Liver (tissue), 9 donors: Measurements from ENCODE around the gene L3MBTL1. TPM values are rescaled to one million over a fixed set of nuclear protein-coding genes. Genes with fewer than 3 reads are reported as not detected.

Experiments
- DNase-seq: peaks from one replicate; pipeline ENCODE4 v3.0.0-alpha.2; 2017; ENCODE audit warnings: low spot score
- H3K27ac ChIP-seq, 2 donors: one replicate each; pipeline ENCODE4 v1.7.0; 2013; ENCODE audit warnings: inconsistent platforms in 2 of 2, low read length in 2 of 2, control low read depth in 1 of 2, low read depth in 1 of 2, mild to moderate bottlenecking in 1 of 2
- H3K27me3 ChIP-seq, 4 donors: one replicate each; pipeline versions ENCODE4 v1.6.1 to v1.7.0; 2013; ENCODE audit warnings: low read length in 3 of 4, inconsistent platforms in 1 of 4, mild to moderate bottlenecking in 1 of 4, moderate library complexity in 1 of 4; ENCODE audit not compliant: control insufficient read depth in 4 of 4, insufficient read depth in 4 of 4
- H3K36me3 ChIP-seq, 4 donors: one replicate each; pipeline versions ENCODE4 v1.6.1 to v1.7.0; 2013; ENCODE audit warnings: low read length in 3 of 4, mild to moderate bottlenecking in 3 of 4, low read depth in 1 of 4, moderate library complexity in 1 of 4; ENCODE audit not compliant: control insufficient read depth in 4 of 4, insufficient read depth in 3 of 4
- H3K4me1 ChIP-seq, 4 donors: one replicate each; pipeline versions ENCODE4 v1.6.1 to v1.7.0; 2013; ENCODE audit warnings: low read length in 3 of 4, mild to moderate bottlenecking in 3 of 4, moderate library complexity in 1 of 4; ENCODE audit not compliant: control insufficient read depth in 4 of 4, insufficient read depth in 4 of 4
- H3K4me3 ChIP-seq, 3 donors: one replicate each; pipeline versions ENCODE4 v1.6.1 to v1.7.0; 2013; ENCODE audit warnings: low read length in 3 of 3, control low read depth in 1 of 3, low read depth in 1 of 3, mild to moderate bottlenecking in 1 of 3
- H3K9ac ChIP-seq, 2 donors: one replicate each; pipeline ENCODE4 v1.7.0; 2013; ENCODE audit warnings: low read length in 2 of 2, mild to moderate bottlenecking in 2 of 2, moderate library complexity in 2 of 2, control low read depth in 1 of 2, low read depth in 1 of 2
- H3K9me3 ChIP-seq, 4 donors: one replicate each; pipeline versions ENCODE4 v1.6.1 to v1.7.0; 2013; ENCODE audit warnings: low read length in 3 of 4; ENCODE audit not compliant: control insufficient read depth in 4 of 4
- ATF3 ChIP-seq: IDR thresholded peaks from 2 replicates; pipeline ENCODE4 v1.6.1; 2016; ENCODE audit warnings: antibody characterized with exemption
- EGR1 ChIP-seq, 2 donors: IDR thresholded peaks; 2 replicates each; pipeline ENCODE4 v1.6.1; 2016 to 2018; ENCODE audit warnings: antibody characterized with exemption in 2 of 2, low read depth in 2 of 2
- FOXA1 ChIP-seq: IDR thresholded peaks from 2 replicates; pipeline ENCODE4 v1.6.1; 2016; ENCODE audit warnings: antibody characterized with exemption
- FOXA2 ChIP-seq: IDR thresholded peaks from 2 replicates; pipeline ENCODE4 v1.6.1; 2016; ENCODE audit warnings: antibody characterized with exemption
- GABPA ChIP-seq, 2 donors: IDR thresholded peaks in 1 of 2; conservative IDR thresholded peaks in 1 of 2; 2 replicates each; pipeline ENCODE4 v1.6.1; 2016; ENCODE audit warnings: antibody characterized with exemption in 2 of 2, mild to moderate bottlenecking in 1 of 2, moderate library complexity in 1 of 2
- HNF4A ChIP-seq, 2 donors: conservative IDR thresholded peaks; 2 replicates each; pipeline ENCODE4 v1.6.1; 2016; ENCODE audit warnings: antibody characterized with exemption in 2 of 2, mild to moderate bottlenecking in 2 of 2
- HNF4G ChIP-seq: IDR thresholded peaks from 2 replicates; pipeline ENCODE4 v1.6.1; 2016; ENCODE audit warnings: antibody characterized with exemption
- JUND ChIP-seq, 2 donors: IDR thresholded peaks; 2 replicates each; pipeline ENCODE4 v1.6.1; 2016; ENCODE audit warnings: antibody characterized with exemption in 2 of 2
- MAX ChIP-seq: IDR thresholded peaks from 2 replicates; pipeline ENCODE4 v1.6.1; 2016; ENCODE audit warnings: antibody characterized with exemption
- NR2F2 ChIP-seq: IDR thresholded peaks from 2 replicates; pipeline ENCODE4 v1.6.1; 2016; ENCODE audit warnings: antibody characterized with exemption
- RAD21 ChIP-seq, 2 donors: IDR thresholded peaks; 2 replicates each; pipeline ENCODE4 v1.6.1; 2016; ENCODE audit warnings: antibody characterized with exemption in 2 of 2, mild to moderate bottlenecking in 2 of 2
- RXRA ChIP-seq, 2 donors: IDR thresholded peaks; 2 replicates each; pipeline ENCODE4 v1.6.1; 2017 to 2018; ENCODE audit warnings: antibody characterized with exemption in 2 of 2, mild to moderate bottlenecking in 1 of 2
- SP1 ChIP-seq: IDR thresholded peaks from 2 replicates; pipeline ENCODE4 v1.6.1; 2018; ENCODE audit warnings: antibody characterized with exemption, mild to moderate bottlenecking
- TAF1 ChIP-seq: conservative IDR thresholded peaks from 2 replicates; pipeline ENCODE4 v1.6.1; 2016; ENCODE audit warnings: antibody characterized with exemption, mild to moderate bottlenecking
- YY1 ChIP-seq: IDR thresholded peaks from 2 replicates; pipeline ENCODE4 v1.6.1; 2016; ENCODE audit warnings: antibody characterized with exemption, mild to moderate bottlenecking
- ZBTB33 ChIP-seq: IDR thresholded peaks from 2 replicates; pipeline ENCODE4 v1.6.1; 2016; ENCODE audit warnings: antibody characterized with exemption
- WGBS: extraction: QIAGEN DNeasy Blood & Tissue Kit; methylation state at CpG from one replicate; pipeline ENCODE4 v1.1.7; 2013; 5-methylcytosine and 5-hydroxymethylcytosine counted together
- polyA plus RNA-seq, 2 donors: library from polyadenylated mRNA; stranded (reverse) in 1 of 2; unstranded in 1 of 2; fragments of 200-250 nt in 1 of 2; fragments of >200 nt in 1 of 2; fragmentation: Nextera tagmentation in 1 of 2; extraction: Ambion mirVana in 1 of 2; gene quantifications; one replicate each; pipeline versions ENCODE4 v1.2.1 to v1.2.3, GENCODE V29; 2013 to 2015
- total RNA-seq, 2 donors: library from RNA; depleted of rRNA; stranded (reverse); fragments of >200 nt; gene quantifications; one replicate each; pipeline ENCODE4 v1.2.3, GENCODE V29; 2014
- TF ChIP-seq, protein P1 (sequence below): IDR thresholded peaks from 2 replicates; pipeline ENCODE4 v1.6.1; 2016; ENCODE audit warnings: antibody characterized with exemption, mild to moderate bottlenecking
- TF ChIP-seq, protein P2 (sequence below): fragments of 150-350 bp; IDR thresholded peaks from 2 replicates; pipeline ENCODE4 v1.5.1; 2017; ENCODE audit warnings: improper control_type of control experiment, low read depth, low read length; ENCODE audit not compliant: missing input control
- donor health status: healthy.
- donor health status: healthy.
- donor health status: healthy.
- donor health status: healthy.
- donor health status: healthy.

The L3MBTL1 gene
- total and polyA plus RNA-seq, 4 donors: 0.45 to 5.6 (median 2.0) TPM

- no peaks in the 10 kb centered on the region for H3K9me3 ChIP-seq
- no peak overlapping the region for H3K9ac ChIP-seq
- no peak for DNase-seq
- peak overlapping the region; percentile 56 to 85 (median 59) for H3K4me3 ChIP-seq
- no peaks in the 10 kb centered on the region for H3K36me3 ChIP-seq
- WGBS: 53% methylated on average over 27 of the region's 27 CpGs
- H3K4me1 ChIP-seq: peaks cover 0 to 15% (median 8%) of the 10 kb centered on the region in 4 donors
- TF ChIP-seq TAF1: no peak
- no peak for TF ChIP-seq SP1
- TF ChIP-seq YY1: no peak
- no peak for TF ChIP-seq ZBTB33
- TF ChIP-seq RAD21 (IDR thresholded peaks at IDR 0.05): no peak
- no peak for TF ChIP-seq GABPA (IDR thresholded peaks at IDR 0.05 in 1 of 2, conservative IDR thresholded peaks at IDR 0.05 in 1 of 2)
- TF ChIP-seq HNF4G: no peak
- no peak for TF ChIP-seq EGR1 (IDR thresholded peaks at IDR 0.05; ENCODE audit: low read depth in 2 of 2)
- TF ChIP-seq, protein P1, sequence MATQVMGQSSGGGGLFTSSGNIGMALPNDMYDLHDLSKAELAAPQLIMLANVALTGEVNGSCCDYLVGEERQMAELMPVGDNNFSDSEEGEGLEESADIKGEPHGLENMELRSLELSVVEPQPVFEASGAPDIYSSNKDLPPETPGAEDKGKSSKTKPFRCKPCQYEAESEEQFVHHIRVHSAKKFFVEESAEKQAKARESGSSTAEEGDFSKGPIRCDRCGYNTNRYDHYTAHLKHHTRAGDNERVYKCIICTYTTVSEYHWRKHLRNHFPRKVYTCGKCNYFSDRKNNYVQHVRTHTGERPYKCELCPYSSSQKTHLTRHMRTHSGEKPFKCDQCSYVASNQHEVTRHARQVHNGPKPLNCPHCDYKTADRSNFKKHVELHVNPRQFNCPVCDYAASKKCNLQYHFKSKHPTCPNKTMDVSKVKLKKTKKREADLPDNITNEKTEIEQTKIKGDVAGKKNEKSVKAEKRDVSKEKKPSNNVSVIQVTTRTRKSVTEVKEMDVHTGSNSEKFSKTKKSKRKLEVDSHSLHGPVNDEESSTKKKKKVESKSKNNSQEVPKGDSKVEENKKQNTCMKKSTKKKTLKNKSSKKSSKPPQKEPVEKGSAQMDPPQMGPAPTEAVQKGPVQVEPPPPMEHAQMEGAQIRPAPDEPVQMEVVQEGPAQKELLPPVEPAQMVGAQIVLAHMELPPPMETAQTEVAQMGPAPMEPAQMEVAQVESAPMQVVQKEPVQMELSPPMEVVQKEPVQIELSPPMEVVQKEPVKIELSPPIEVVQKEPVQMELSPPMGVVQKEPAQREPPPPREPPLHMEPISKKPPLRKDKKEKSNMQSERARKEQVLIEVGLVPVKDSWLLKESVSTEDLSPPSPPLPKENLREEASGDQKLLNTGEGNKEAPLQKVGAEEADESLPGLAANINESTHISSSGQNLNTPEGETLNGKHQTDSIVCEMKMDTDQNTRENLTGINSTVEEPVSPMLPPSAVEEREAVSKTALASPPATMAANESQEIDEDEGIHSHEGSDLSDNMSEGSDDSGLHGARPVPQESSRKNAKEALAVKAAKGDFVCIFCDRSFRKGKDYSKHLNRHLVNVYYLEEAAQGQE: no peak
- no peaks in the 10 kb centered on the region for H3K27me3 ChIP-seq
- H3K27ac ChIP-seq: no peak overlapping the region
Observed at GRCh38 chr20:43514648-43514999, 7.1 kb downstream of the L3MBTL1 start.

- Histone ChIP-seq H3K4me1 (peaks cover 0 to 15% (median 8%) of the 10 kb centered on the region in 4 donors), H3K27ac (no peak overlapping the region), H3K27me3 (no peaks in the 10 kb centered on the region), H3K36me3 (no peaks in the 10 kb centered on the region), H3K4me3 (no peak overlapping the region), H3K9ac (no peak overlapping the region), H3K9me3 (no peaks in the 10 kb centered on the region)
- no peak for TF ChIP-seq HNF4G
- no peak for TF ChIP-seq ATF3
- TF ChIP-seq YY1: no peak
- TF ChIP-seq GABPA (IDR thresholded peaks at IDR 0.05 in 1 of 2, conservative IDR thresholded peaks at IDR 0.05 in 1 of 2): no peak
- no peak for TF ChIP-seq RAD21 (IDR thresholded peaks at IDR 0.05)
- TF ChIP-seq, protein P2, sequence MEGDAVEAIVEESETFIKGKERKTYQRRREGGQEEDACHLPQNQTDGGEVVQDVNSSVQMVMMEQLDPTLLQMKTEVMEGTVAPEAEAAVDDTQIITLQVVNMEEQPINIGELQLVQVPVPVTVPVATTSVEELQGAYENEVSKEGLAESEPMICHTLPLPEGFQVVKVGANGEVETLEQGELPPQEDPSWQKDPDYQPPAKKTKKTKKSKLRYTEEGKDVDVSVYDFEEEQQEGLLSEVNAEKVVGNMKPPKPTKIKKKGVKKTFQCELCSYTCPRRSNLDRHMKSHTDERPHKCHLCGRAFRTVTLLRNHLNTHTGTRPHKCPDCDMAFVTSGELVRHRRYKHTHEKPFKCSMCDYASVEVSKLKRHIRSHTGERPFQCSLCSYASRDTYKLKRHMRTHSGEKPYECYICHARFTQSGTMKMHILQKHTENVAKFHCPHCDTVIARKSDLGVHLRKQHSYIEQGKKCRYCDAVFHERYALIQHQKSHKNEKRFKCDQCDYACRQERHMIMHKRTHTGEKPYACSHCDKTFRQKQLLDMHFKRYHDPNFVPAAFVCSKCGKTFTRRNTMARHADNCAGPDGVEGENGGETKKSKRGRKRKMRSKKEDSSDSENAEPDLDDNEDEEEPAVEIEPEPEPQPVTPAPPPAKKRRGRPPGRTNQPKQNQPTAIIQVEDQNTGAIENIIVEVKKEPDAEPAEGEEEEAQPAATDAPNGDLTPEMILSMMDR: no peak
- no peak for TF ChIP-seq NR2F2
- TF ChIP-seq EGR1 (IDR thresholded peaks at IDR 0.05; ENCODE audit: low read depth in 2 of 2): no peak
- no peak for TF ChIP-seq RXRA (IDR thresholded peaks at IDR 0.05)
- no peak for TF ChIP-seq MAX
- no peak for TF ChIP-seq ZBTB33
- TF ChIP-seq HNF4A (conservative IDR thresholded peaks at IDR 0.05): no peak
- TF ChIP-seq SP1: no peak
- TF ChIP-seq FOXA2: no peak
- no peak for TF ChIP-seq JUND (IDR thresholded peaks at IDR 0.05)
- TF ChIP-seq FOXA1: no peak
- TF ChIP-seq, protein P1: no peak
- TF ChIP-seq TAF1: no peak
- DNase-seq: no peak
- WGBS: 88% methylated on average over 2 of the region's 2 CpGs
Observed at GRCh38 chr20:43515628-43516027, 8.1 kb downstream of the L3MBTL1 start.
